Measurements from ENCODE around the gene EID3.

Gene EID3

GRCh38 chr12:104272938-104273337, 30.6 kb upstream of the EID3 start:
- no peak for DNase-seq (ENCODE audit: low spot score)
- CTCF ChIA-PET, result no interaction called here
- no peak overlapping the region for H3K27ac ChIP-seq
- POLR2A ChIA-PET (ENCODE audit: low non-redundant PET), result no interaction called here
- TF ChIP-seq CTCF (conservative IDR thresholded peaks at IDR 0.05; ENCODE audit: low read depth), result no peak

GRCh38 chr12:104273503-104273902, 30.0 kb upstream of the EID3 start:
- no peak for DNase-seq (ENCODE audit: low spot score)
- POLR2A ChIA-PET (ENCODE audit: low non-redundant PET), result no interaction called here
- TF ChIP-seq CTCF (conservative IDR thresholded peaks at IDR 0.05; ENCODE audit: low read depth), result no peak
- CTCF ChIA-PET, result no interaction called here
- H3K27ac ChIP-seq, result no peak overlapping the region

- ChIA-PET CTCF (no interaction called here), POLR2A (ENCODE audit: low non-redundant PET) (no interaction called here)
- TF ChIP-seq CTCF (conservative IDR thresholded peaks at IDR 0.05; ENCODE audit: low read depth), result no peak
- no peak for DNase-seq (ENCODE audit: low spot score)
- H3K27ac ChIP-seq, result no peak overlapping the region
Observed at GRCh38 chr12:104274811-104275210, 28.7 kb upstream of the EID3 start.

- no peak for TF ChIP-seq CTCF (conservative IDR thresholded peaks at IDR 0.05; ENCODE audit: low read depth)
- DNase-seq (ENCODE audit: low spot score), result no peak
- CTCF ChIA-PET, result interaction anchor here (0.6 to 0.9 kb wide), 4 partner anchors 10 to 65 kb away, joined by 3 read pairs; no protein-coding TSS in a partner anchor
- no peak overlapping the region for H3K27ac ChIP-seq
- POLR2A ChIA-PET (ENCODE audit: low non-redundant PET), result no interaction called here
Observed at GRCh38 chr12:104275689-104276088, 27.9 kb upstream of the EID3 start.

GRCh38 chr12:104276273-104277131, 27.0 kb upstream of the EID3 start:
- TF ChIP-seq CTCF (conservative IDR thresholded peaks at IDR 0.05; ENCODE audit: low read depth), result no peak
- ChIA-PET POLR2A (ENCODE audit: low non-redundant PET) (no interaction called here), CTCF (interaction anchor here (0.6 to 0.9 kb wide), 4 partner anchors 10 to 62 kb away, joined by 3 to 13 read pairs (median 4); no protein-coding TSS in a partner anchor)
- no peak overlapping the region for H3K27ac ChIP-seq
- DNase-seq (ENCODE audit: low spot score), result no peak

GRCh38 chr12:104279164-104279563, 24.4 kb upstream of the EID3 start:
- H3K27ac ChIP-seq, result no peak overlapping the region
- CTCF ChIA-PET, result no interaction called here
- DNase-seq (ENCODE audit: low spot score), result no peak
- POLR2A ChIA-PET (ENCODE audit: low non-redundant PET), result no interaction called here
- no peak for TF ChIP-seq CTCF (conservative IDR thresholded peaks at IDR 0.05; ENCODE audit: low read depth)

Data from RWPE1 (cell line).